NCI-H1694 (cell line): ENCODE measurements around the gene CEACAM16.

Experiments
- DNase-seq: peaks from one replicate; lab custom pipeline; 2025; lab: John Stamatoyannopoulos, UW

CEACAM16 gene

DNA sequence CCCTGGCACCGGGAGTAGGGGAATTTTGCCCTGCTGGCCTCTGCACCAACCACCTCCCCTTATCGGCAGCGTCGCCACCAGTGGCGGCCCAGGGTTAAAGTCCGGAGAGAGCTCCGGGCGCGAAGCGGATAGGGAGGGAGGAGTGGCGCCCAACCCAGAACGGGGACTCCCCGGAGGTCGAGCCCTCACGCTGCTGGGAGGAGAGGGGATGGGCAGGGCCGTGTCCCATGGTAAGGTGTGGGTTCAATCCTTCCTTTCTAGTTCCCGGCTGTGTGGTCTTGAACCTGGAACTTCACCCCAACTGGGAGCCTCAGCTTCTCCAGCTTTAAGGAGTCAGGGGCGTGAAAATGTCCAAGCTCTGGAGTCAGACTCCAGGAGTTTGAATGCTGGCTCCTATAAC is 26.3 kb downstream of the CEACAM16 start:
- DNase-seq = no peak

DNA sequence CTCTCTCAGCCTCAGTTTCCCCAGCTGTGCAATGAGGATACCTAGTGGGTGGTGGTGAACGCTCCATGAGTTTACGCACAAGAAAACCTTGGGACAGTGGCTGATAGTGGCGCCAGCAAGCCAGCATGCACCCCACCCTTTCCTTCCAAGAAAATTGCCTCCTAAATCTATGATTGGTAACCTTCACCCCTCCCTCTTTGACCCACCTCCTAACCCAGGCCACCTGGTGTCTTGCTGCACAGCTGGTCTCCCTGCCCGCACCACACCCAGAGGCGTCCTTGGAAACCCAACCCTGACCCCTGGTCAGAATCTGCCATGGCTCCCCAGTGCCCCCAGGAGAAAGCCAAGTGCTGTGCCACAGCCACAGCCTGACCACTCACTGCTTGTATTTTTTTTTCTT is 26.7 kb downstream of the CEACAM16 start:
- no peak for DNase-seq

DNA sequence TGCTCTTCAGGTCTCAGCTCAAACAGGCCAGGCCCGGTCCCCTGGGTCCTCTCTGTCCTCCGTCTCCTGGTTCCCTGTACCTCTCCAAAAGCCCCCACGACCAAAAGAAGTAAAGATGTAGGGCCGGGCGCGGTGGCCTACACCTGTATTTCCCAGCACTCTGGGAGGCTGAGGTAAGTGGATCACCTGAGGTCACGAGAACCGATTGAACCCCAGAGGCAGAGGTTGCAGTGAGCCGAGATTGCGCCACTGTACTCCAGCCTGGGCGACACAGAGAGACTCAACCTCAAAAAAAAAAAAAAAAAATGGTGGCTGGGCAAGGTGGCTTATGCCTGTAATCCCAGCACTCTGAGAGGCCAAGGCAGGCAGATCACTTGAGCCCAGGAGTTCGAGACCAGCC is 27.5 kb downstream of the CEACAM16 start:
- DNase-seq = no peak

DNA sequence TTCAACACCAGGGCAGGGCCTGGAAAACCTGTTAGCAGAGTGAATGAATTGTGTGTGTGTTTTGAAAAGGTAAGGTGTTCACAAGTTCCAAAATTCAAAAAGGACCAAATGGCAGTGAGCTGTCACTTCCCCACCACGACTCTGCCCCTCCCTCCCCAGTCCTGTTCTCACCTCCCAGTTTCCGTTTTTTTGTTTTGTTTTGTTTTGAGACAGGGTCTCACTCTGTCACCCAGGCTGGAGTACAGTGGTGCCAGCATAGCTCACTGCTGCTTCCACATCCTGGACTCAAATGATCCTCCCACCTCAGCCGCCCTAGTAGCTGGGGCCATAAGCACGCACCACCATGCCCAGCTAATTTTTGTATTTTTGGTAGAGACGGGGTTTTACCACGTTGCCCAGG is 29.2 kb downstream of the CEACAM16 start:
- DNase-seq = no peak

DNA sequence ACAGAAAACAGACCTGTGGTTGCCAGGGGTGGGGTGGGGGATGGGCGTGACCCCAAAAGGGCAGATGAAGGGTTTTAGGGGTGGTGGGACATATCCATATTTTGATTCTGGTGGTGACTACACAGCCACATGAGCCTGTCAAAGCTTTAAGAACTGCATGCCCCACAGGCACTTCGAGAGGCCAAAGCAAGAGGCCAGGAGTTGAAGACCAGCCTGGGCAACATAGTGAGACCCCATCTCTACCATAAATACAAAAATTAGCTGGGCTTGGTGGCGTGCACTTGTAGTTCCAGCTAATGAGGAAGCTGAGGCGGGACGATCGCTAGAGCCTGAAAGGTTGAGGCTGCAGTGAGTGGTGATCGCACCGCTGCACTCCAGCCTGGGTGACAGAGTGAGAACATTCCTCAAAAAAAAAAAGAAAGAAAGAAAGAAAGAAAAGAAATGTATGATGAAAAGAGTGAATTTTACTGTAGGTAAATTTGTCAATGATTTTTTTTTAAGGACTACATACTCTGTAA is 30.6 kb downstream of the CEACAM16 start:
- no peak for DNase-seq

DNA sequence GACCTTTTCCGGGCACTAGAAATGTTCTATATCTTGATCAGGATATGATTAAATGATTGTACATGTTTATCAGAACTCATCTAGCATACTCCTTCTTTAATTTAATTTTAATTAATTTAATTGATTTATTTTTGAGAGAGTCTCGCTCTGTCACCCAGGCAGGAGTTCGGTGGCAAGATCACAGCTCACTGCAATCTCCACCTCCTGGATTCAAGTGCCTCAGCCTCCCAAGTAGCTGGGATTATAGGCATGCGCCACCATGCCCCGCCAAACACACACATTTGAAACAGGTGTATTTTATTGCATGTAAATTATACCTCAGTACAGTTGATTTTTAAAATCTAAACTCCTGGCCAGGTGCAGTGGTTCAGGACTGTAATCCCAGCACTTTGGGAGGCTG is 32.1 kb downstream of the CEACAM16 start:
- no peak for DNase-seq

DNA sequence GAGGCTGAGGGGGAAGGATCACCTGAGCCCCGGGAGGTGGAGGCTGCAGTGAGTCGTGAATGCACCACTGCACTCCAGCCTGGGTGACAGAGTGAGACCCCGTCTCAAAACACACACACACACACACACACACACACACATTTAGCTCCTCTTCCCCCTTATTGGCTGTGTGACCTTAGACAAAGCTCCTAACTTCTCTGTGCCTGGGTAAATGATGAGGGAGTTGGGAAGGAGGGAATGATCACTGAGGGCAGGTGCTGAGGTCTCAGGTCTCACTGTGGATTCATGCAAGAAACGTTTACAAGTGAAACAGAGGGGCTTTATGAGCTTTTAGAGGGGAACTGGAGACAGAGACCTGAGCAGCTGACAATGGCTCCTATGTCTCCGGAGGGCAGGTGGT is 32.7 kb downstream of the CEACAM16 start:
- no peak for DNase-seq

DNA sequence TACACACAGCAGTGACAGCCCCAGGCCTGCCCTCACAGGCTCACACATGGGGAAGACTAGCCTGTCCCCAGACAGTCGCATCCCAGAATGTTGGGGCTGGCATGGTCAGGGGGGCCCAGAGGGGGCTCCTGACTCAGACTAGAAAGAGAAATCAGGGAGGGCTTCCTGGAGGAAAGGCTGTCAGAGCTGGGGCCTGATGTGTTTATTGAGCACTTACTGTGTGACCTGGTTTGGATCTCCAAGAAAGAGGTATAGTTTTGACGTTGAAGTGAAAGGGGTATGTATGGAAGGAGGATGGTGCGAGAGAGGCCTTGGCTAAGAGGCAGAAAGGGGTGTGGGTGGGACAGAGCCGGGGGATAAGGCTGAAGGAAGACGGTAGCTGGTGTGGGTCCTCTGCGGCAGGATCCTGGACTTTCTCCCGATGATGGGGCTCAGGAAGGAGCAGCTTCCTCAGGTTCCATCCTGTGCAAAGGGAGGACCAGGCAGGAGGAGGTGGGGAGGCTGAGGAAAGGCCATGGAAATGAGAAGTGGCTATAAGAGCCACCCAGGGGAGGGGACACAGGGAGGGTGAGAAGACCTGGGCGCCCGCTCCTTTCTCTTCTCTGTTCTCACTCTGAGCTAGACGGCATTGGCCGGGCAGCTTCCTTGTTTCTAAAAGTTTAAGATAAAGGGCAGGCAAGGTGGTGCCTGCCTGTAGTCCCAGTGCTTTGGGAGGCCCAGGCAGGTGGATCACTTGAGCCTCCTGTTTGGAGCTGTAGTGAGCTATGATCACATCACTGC is 33.5 kb downstream of the CEACAM16 start:
- DNase-seq = no peak

DNA sequence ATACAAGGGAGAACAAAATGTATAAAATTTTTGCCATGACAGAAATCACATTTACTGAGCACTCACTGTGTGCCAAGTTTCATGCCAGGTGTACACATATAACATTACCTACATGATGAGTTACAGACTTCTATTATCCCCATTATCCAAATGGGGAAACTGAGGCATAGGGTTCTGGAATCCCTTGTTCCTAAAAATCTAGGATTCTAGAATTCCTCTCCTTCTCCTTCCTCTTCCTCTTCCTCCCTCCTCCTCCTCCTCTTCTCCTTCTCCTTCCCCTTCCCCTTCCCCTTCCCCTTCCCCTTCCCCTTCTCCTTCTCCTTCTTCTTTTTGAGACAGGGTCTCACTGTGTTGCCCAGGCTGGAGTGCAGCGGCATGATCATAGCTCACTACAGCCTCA is 35.4 kb downstream of the CEACAM16 start:
- no peak for DNase-seq

DNA sequence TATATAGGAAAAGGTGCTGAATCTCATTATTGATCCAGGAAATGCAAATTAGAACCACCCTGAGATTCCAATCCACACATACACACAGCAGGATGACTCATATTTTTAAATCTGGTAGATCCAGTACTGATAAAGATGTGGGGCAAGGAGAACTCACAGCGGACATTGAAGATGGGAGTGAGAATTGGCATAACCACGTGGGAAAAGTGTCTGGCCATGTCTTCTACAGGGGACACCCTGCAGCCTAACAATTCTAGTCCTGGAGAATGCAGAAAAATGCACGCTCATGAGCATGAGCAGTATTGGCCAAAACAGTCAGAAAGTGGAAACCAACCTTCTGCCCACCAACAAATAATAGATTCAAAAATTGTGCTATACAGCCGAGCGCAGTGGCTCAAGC is 36.1 kb downstream of the CEACAM16 start:
- DNase-seq = no peak

DNA sequence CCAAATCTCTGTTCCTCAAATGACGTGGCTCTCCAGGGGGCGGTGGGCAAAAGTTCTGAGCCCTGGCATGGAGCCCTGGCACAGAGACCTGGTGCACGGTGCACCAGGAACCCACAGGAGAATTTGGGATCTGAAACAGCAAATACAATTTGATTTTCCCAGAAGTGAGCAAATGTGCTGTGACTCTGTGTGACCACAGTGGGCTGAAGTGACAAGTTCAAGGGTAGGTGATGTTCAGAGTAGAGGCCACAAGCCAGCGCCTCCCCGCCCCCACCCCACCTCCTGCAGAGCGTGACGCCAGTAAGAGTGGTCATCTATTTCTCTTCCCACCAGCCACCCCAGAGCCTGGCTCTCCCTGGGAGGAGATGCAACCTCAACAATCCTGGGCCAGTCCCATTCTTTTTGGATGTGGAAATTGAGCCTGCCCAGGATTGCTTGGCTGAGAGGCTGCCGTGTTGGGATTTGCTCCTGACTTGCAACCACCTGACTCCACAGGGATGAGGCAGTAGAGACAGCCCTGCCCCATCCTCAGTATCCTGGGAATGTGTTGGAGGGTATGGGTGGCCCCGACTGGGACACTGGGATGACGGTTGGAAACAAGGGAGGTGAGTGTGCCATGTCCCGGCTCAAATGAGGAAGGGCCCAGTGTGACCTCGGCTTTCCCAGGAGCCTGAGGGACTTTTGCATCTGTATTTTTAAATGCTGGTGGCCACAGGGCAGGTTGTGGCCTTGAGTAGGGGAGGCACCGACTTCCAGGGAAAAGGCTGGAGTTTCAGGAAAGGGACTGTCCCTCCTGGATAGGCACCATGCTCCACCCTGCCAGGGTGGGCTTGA is 38.5 kb downstream of the CEACAM16 start:
- no peak for DNase-seq

DNA sequence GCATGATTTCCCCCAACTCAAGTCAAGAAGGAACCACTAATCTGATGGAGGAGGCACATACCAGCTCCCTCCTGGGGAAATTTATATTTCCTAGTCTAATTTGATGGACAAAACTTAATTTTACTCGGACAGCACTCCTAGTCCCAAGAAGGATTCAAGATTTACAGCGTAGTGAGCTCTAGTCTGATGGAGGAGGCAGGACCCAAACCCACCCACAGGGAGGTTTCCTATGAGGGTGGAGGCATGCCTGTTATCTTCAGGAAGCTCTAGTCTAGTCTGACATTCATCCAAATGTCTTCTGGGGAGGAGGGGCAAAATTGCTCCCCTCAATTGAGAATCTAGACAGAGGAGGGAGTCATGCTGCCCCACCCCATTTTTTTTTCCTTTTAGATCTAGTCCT is 39.2 kb downstream of the CEACAM16 start:
- DNase-seq = no peak

DNA sequence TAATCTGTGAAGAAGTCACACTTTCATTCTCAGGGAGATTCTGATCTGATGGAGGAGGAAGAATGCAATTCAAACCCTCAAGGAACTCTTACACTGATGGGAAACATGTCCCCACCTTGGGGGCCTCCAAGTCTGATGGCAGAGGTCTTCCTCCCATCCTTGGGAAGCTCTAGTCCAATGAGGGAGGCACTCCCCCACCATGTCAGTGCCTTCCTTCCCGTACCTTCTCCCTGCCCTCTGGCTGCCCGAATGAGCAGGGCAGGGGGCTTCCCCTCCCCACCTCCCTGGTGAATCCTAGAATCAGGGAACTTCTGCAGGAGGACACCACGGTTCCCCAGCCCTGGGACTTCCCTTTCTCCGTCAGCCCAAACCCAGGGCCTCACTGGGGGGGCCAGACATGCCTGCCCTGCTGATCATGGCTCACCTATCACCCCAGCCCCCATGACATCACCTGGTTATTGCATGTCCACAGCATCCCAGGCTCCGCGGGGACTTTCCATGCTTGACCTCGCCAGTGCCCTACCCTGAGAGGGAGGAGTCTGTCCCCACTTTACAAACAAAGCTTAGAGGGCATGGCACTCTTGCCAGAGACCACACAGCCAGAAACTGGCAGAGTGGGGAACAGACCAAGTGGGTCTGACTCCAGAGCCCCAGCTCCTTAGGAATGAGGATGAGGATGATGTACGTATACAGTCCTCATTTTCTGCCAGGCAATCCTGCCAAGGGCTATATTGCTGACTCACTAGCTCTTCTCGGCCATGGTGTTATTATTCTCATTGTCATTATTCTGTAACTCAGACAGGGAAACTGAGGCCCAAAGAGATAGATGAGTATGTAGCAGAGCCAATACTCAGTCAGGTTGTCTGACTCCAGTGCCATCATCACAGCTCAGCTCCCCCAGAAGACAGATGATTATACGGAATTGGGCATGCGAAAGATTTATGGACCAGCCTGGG is 39.9 kb downstream of the CEACAM16 start:
- no peak for DNase-seq

DNA sequence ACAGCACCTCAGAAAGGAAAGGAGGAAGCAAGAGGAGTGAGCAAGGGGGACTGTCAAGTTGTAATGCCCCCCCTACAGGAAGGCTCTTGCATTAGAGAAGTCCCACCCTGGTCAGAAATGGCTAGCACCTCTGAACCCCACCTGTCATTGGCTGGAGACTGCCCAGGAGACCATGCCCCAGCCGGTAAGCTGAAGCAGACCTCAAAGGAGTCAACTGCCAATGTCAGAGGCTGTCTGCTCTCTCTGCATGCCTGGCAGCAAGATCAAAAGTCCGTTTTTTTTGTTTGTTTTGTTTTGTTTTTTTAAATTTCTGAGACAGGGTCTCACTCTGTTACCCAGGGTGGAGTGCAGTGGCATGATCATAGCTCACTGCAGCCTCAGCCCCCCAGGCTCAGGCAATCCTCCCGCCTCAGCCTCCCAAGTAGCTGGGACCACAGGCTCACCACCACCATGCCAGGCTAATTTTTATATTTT is 41.4 kb downstream of the CEACAM16 start:
- DNase-seq = no peak

DNA sequence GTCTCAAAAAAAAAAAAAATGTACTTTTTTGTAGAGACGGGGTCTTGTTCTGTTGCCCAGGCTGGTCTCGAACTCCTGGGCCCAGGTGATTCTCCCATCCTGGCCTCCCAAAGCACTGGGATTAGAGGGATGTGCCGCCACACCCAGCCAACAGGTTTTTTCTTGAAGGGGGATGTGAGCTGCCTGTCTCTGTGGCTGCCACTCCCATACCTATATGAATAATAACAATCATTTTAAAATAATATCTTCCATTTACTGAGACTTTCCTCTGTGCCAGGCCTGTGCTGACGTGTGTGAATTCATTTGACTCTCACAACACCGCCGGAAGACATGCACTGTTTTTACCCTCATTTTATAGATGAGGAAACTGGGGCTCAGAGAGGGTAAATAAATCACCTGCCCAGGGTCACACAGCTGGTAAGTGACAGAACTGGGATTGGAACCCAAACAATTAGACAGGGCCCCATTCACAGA is 42.3 kb downstream of the CEACAM16 start:
- no peak for DNase-seq

DNA sequence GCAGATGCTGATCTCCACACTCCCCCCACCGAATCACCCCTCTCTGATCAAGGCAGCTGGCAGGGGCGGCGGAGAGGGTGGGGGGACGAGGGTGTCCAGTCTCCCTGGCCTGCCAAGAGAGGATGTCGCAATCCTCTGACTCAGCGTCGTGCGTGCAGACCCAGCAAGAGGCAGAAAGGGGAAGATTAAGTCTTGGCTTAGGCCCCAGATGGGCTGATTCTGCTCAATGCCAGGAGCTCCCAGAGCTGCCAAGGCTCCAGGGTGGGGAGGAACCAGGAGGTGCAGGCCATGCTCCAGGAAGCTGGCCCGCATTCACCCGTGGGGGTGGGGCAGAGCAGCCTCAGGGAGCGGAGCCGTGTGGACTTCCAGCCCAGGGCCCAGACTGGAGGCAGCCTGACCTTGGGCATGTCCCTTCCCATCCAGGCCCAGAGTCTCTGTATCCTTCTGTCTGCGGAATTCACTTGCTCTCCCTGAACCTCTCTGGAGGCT is 42.9 kb downstream of the CEACAM16 start:
- peak; percentile 82 for DNase-seq

DNA sequence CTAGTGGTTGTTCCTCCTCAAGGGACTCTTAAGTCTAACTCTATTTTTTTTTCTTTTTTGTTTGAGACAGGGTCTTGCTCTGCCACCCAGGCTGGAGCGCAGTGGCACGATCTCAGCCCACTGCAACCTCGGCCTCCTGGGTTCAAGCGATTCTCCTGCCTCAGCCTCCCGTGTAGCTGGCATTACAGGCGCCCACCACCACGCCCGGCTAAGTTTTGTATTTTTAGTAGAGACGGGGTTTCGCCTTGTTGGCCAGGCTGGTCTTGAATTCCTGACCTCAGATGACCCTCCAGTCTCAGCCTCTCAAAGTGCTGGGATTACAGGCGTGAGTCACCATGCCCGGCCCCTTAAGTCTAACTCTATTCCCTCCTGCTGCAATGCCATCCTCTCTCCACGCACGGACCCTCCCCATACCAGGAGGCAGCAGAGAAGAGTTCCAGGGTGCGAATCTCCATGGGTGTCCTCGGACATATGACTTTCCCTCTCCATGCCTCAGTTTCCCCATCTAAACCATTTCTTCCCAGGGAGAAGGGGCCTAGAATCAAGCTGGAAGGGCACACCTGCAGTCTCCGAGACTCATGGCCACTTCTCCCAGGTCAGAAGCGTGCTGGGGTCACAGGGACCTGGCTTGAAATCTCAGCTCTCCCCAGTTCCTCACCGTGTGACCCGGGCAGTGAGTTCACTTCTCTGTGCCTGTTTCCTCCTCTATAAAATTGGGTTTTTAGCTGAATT is 43.5 kb downstream of the CEACAM16 start:
- DNase-seq = no peak

DNA sequence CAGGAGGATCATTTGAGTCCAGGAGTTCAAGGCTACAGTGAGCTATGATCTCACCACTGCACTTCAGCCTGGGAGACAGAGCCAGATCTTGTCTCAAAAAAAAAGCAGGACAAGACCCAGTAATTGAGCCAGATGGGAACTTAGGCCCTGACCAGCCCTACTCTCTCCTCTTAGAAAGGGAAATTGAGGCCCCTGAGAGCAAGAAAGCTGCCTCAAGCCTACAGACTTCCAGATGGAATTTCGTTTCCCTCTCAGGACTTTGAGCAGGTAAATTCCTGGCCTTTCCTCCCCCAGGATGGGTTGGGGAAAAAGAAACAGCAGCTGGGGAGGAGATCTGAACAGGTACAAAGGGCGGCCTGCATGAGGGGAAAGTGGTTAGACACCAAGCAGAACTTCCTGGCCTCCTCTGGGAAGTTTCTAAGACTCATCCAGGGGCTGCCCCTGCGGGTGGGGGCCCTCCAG is 46.0 kb downstream of the CEACAM16 start:
- no peak for DNase-seq

DNA sequence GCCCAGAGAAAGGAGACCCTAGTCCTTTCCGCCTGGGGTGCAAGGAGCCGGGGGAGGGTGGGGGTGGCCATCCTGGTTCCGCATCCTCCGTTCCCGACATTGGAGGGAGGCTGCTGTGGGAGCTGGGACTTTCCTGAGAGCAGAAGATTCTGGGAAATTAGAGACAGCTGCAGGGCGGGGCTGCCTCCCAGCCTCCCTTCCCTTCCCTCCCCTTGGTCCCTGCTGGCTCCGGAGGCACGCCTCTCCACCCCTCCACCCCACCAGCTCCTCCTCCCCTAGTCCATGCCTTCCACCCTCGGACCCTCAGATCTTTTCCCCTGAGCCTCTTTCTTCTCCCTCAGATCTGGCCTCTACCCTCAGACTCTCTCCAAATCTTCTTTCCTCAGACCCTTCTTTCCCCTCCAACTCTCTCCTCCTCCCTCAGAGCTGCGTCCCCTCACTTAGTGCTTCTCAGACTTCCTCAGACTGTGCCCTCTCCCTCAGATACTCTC is 46.4 kb downstream of the CEACAM16 start:
- no peak for DNase-seq

DNA sequence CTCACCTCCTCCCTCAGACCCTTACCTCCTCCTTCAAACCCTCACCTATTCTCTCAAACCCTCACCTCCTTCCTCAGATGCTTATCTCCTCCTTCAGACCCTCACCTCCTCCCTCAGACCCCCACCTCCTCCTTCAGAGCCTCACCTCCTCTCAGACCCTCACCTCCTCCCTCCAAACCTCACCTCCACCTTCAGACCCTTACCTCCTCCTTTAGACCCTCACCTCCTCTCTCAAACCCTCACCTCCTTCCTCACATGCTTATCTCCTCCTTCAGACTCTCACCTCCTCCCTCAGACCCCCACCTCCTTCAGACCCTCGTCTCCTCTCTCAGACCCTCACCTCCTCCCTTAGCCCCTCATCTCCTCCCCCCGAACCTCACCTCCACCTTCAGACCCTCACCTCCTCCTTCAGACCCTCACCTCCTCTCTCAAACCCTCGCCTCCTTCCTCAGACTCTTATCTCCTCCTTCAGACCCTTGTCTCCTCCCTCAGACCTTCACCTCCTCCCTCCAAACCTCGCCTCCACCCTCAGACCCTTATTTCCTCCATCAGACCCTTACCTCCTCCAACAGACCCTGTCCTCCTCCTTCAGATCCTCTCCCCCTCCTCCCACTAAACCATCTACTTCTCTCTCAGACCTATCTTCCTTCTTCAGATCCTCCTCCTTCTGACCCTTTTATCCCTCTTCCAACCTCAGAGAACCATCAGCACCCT is 47.1 kb downstream of the CEACAM16 start:
- DNase-seq = no peak
